LNCaP clone FGC (cell line): ENCODE results near the gene PSMB9.
"Not testable (repeated sequence)": the region's sequence is repeated elsewhere in the genome, so short reads cannot be mapped to it uniquely, and the experiment has no call there.

ENCODE experiments used
- DNase-seq: peaks from one replicate; pipeline ENCODE4 v3.0.0-alpha.2; 2011; ENCODE audit warnings: low read depth
- H3K4me3 ChIP-seq: 2 replicates; pipeline ENCODE4 v1.5.1; 2011; ENCODE audit warnings: mild to moderate bottlenecking, low read depth, low read length, control low read depth
- CTCF ChIP-seq: IDR thresholded peaks from 2 replicates; pipeline ENCODE4 v1.5.1; 2012; ENCODE audit warnings: mild to moderate bottlenecking; ENCODE audit not compliant: control insufficient read depth, insufficient read depth; ENCODE audit errors: extremely low read depth

PSMB9 gene

GRCh38 chr6:32868257-32868788 is 14.3 kb downstream of the PSMB9 start:
- peak; percentile 80 for TF ChIP-seq CTCF
- peak; percentile 31 for DNase-seq
- no peak overlapping the region for H3K4me3 ChIP-seq

GRCh38 chr6:32873947-32874346 is 20.0 kb downstream of the PSMB9 start:
- H3K4me3 ChIP-seq, DNase-seq: not testable (repeated sequence)

GRCh38 chr6:32876603-32877002 is 22.6 kb downstream of the PSMB9 start:
- no peak for DNase-seq
- no peak overlapping the region for H3K4me3 ChIP-seq
- TF ChIP-seq CTCF, result no peak

- no peak overlapping the region for H3K4me3 ChIP-seq
- DNase-seq, result no peak
- no peak for TF ChIP-seq CTCF
Measured at GRCh38 chr6:32879691-32880090, 25.7 kb downstream of the PSMB9 start.

- DNase-seq, H3K4me3 ChIP-seq: not testable (repeated sequence)
Measured at GRCh38 chr6:32880962-32881361, 27.0 kb downstream of the PSMB9 start.

GRCh38 chr6:32882879-32883250 is 28.9 kb downstream of the PSMB9 start:
- no peak for DNase-seq
- TF ChIP-seq CTCF, result no peak
- H3K4me3 ChIP-seq, result no peak overlapping the region

- H3K4me3 ChIP-seq, result no peak overlapping the region
- no peak for TF ChIP-seq CTCF
- no peak for DNase-seq
Measured at GRCh38 chr6:32883789-32884188, 29.8 kb downstream of the PSMB9 start.

GRCh38 chr6:32885698-32886286 is 31.8 kb downstream of the PSMB9 start:
- TF ChIP-seq CTCF, result peak; percentile 59
- peak; percentile 70 for DNase-seq

More at GRCh38 chr6:32885698-32886286, 31.8 kb downstream of the PSMB9 start:
- no peak overlapping the region for H3K4me3 ChIP-seq
